CMK (cell line): ENCODE results near the gene KIAA1958.
"Not testable (repeated sequence)": the region's sequence is repeated elsewhere in the genome, so short reads cannot be mapped to it uniquely, and the experiment has no call there.

Source experiments
- DNase-seq: peaks from one replicate; pipeline ENCODE4 v3.0.0-alpha.2; 2010; ENCODE audit warnings: low read depth

Gene KIAA1958

GRCh38 chr9:112664531-112664930 lies 177.9 kb downstream of the KIAA1958 start:
- no peak for DNase-seq

GRCh38 chr9:112665347-112665746 lies 178.7 kb downstream of the KIAA1958 start:
- DNase-seq, result no peak

- no peak for DNase-seq
Observed at GRCh38 chr9:112669326-112669725, 182.7 kb downstream of the KIAA1958 start.

- no peak for DNase-seq
Observed at GRCh38 chr9:112670991-112671625, 184.5 kb downstream of the KIAA1958 start.

GRCh38 chr9:112673221-112673620 lies 186.6 kb downstream of the KIAA1958 start:
- not testable (repeated sequence) for DNase-seq

- no peak for DNase-seq
Observed at GRCh38 chr9:112677040-112677439, 190.4 kb downstream of the KIAA1958 start.

GRCh38 chr9:112680731-112681402 lies 194.2 kb downstream of the KIAA1958 start:
- no peak for DNase-seq

- no peak for DNase-seq
Observed at GRCh38 chr9:112689161-112689740, 202.6 kb downstream of the KIAA1958 start.

GRCh38 chr9:112694706-112695555 lies 208.3 kb downstream of the KIAA1958 start:
- DNase-seq, result no peak

GRCh38 chr9:112696461-112696860 lies 209.8 kb downstream of the KIAA1958 start:
- no peak for DNase-seq

GRCh38 chr9:112699230-112699629 lies 212.6 kb downstream of the KIAA1958 start:
- DNase-seq, result no peak

- no peak for DNase-seq
Observed at GRCh38 chr9:112700085-112700484, 213.5 kb downstream of the KIAA1958 start.

- no peak for DNase-seq
Observed at GRCh38 chr9:112703304-112703703, 216.7 kb downstream of the KIAA1958 start.

- no peak for DNase-seq
Observed at GRCh38 chr9:112705768-112706427, 219.3 kb downstream of the KIAA1958 start.

- no peak for DNase-seq
Observed at GRCh38 chr9:112711050-112711689, 224.5 kb downstream of the KIAA1958 start.

GRCh38 chr9:112712678-112713077 lies 226.1 kb downstream of the KIAA1958 start:
- no peak for DNase-seq

GRCh38 chr9:112717661-112718331 lies 231.2 kb downstream of the KIAA1958 start, which contains the start of gene INIP:
INIP (minus strand) TSS chr9:112718117; CDS start chr9:112716485, 1,632 bp downstream.
- peak; percentile 94 for DNase-seq
